K562 (cell line): ENCODE measurements around the gene MYRFL. TPM values are rescaled to one million over a fixed set of nuclear protein-coding genes. Genes with fewer than 3 reads are reported as not detected.

Source experiments
- ATAC-seq: fragments of 200-7000 bp; cut with Tn5 transposase; 3 replicates; pipeline ENCODE4 v1.9.1; 2020; ENCODE audit warnings: moderate library complexity
- BruUV-seq: library from RNA; stranded (reverse); fragments of 400-500 nt; replicated peaks from 2 replicates; lab custom pipeline; 2021; lab: Mats Ljungman, UMichigan
- CTCF ChIA-PET: fragments of 300-600 bp; formaldehyde crosslinking; extraction: SDS; loops from one replicate; lab custom pipeline; 2021; ENCODE audit warnings: low intra/inter-chr PET ratio; lab: Yijun Ruan, JAX
- POLR2A ChIA-PET: fragments of 300-600, 350-650 bp; sonication (Branson Sonifier 250); formaldehyde crosslinking; extraction: SDS; loops from one replicate; lab custom pipeline; 2021; ENCODE audit warnings: antibody characterized with exemption, inconsistent platforms; lab: Yijun Ruan, JAX
- DNase-seq, 4 experiments: peaks; one replicate each; pipeline versions ENCODE4 v3.0.0 to v3.0.0-alpha.2; 2011 to 2018; ENCODE audit warnings: low spot score in 3 of 4, mixed read lengths in 3 of 4; ENCODE audit errors: extremely low read depth in 1 of 4
- FAIRE-seq: peaks from 2 replicates; lab custom pipeline; 2011; peaks lifted over from hg19 to GRCh38; lab: Jason Lieb, UNC
- H2AFZ ChIP-seq: 2 replicates; pipeline ENCODE4 v1.6.0; 2011; ENCODE audit warnings: low read depth, low read length, control low read depth, inconsistent platforms
- H3K27ac ChIP-seq: fragments of 200-600 bp; 3 replicates; pipeline ENCODE4 v1.8.0; 2011; ENCODE audit warnings: low read depth, mild to moderate bottlenecking, control low read depth, inconsistent platforms, low read length, moderate library complexity, mixed read lengths; ENCODE audit errors: extremely low read depth
- H3K27me3 ChIP-seq, 2 experiments: fragments of 300-600 bp in 1 of 2; 2 replicates in 1 of 2; 3 replicates in 1 of 2; pipeline versions ENCODE4 v1.6.0 to v1.8.0; 2011; ENCODE audit warnings: inconsistent platforms in 2 of 2, low read length in 2 of 2, mild to moderate bottlenecking in 1 of 2, mixed read lengths in 1 of 2, moderate library complexity in 1 of 2; ENCODE audit not compliant: control insufficient read depth in 2 of 2, insufficient read depth in 2 of 2
- H3K36me3 ChIP-seq: fragments of 300-600 bp; 3 replicates; pipeline ENCODE4 v1.8.0; 2011; ENCODE audit warnings: mild to moderate bottlenecking, low read length, inconsistent platforms; ENCODE audit not compliant: control insufficient read depth, insufficient read depth
- H3K4me1 ChIP-seq, 2 experiments: fragments of 200-600 bp in 1 of 2; replicated peaks in 1 of 2; 2 replicates in 1 of 2; 3 replicates in 1 of 2; pipeline versions ENCODE4 v1.5.1 to v1.8.0; 2011; ENCODE audit warnings: inconsistent platforms in 2 of 2, low read length in 2 of 2, mild to moderate bottlenecking in 1 of 2, mixed read lengths in 1 of 2, moderate library complexity in 1 of 2; ENCODE audit not compliant: control insufficient read depth in 2 of 2, insufficient read depth in 2 of 2
- H3K4me2 ChIP-seq: 2 replicates; pipeline ENCODE4 v1.6.1; 2011; ENCODE audit warnings: low read length, control low read depth, inconsistent platforms, mixed read lengths; ENCODE audit not compliant: insufficient read depth
- H3K4me3 ChIP-seq: fragments of 200-600 bp; sonication (generic), shearing (Covaris generic); 2 replicates; pipeline ENCODE4 v1.5.1; 2016; ENCODE audit warnings: control low read depth, inconsistent platforms
- H3K79me2 ChIP-seq: fragments of 200-600 bp; 3 replicates; pipeline ENCODE4 v1.8.0; 2011; ENCODE audit warnings: low read length, inconsistent platforms; ENCODE audit not compliant: control insufficient read depth, insufficient read depth
- H3K9ac ChIP-seq, 2 experiments: 2 replicates each; pipeline versions ENCODE4 v1.6.0 to v1.6.1; 2011; ENCODE audit warnings: low read depth in 2 of 2, low read length in 2 of 2, control low read depth in 1 of 2, inconsistent platforms in 1 of 2, mild to moderate bottlenecking in 1 of 2, mixed read lengths in 1 of 2; ENCODE audit not compliant: insufficient read depth in 1 of 2
- H3K9me1 ChIP-seq: one replicate; pipeline ENCODE4 v1.6.0; 2011; ENCODE audit warnings: inconsistent platforms, mild to moderate bottlenecking, low read length, moderate library complexity; ENCODE audit not compliant: control insufficient read depth, insufficient read depth
- H3K9me3 ChIP-seq: replicated peaks from 2 replicates; pipeline ENCODE4 v1.5.1; 2011; ENCODE audit warnings: low read depth, low read length, inconsistent platforms; ENCODE audit not compliant: control insufficient read depth, insufficient read depth
- H4K20me1 ChIP-seq: replicated peaks from 2 replicates; pipeline ENCODE4 v1.6.1; 2011; ENCODE audit warnings: low read length, inconsistent platforms, mixed read lengths; ENCODE audit not compliant: control insufficient read depth, insufficient read depth
- ARID3A ChIP-seq: IDR thresholded peaks from 2 replicates; pipeline ENCODE4 v1.6.1; 2012; ENCODE audit warnings: low read depth, low read length, improper control_type of control experiment, borderline replicate concordance
- CC2D1A ChIP-seq: fragments of 450-650 bp; IDR thresholded peaks from 2 replicates; pipeline ENCODE4 v1.6.1; 2017; ENCODE audit warnings: mild to moderate bottlenecking
- CHD4 ChIP-seq: fragments of 200-600 bp; sonication (generic); IDR thresholded peaks from 3 replicates; pipeline ENCODE4 v1.6.1; 2012; ENCODE audit warnings: low read depth, mild to moderate bottlenecking, mixed read lengths, low read length, inconsistent platforms; ENCODE audit not compliant: insufficient read depth, insufficient replicate concordance, poor library complexity, severe bottlenecking
- FOXK2 ChIP-seq, 2 experiments: fragments of 450-650 bp; IDR thresholded peaks in 1 of 2; conservative IDR thresholded peaks in 1 of 2; 2 replicates each; pipeline ENCODE4 v1.6.1; 2016; ENCODE audit warnings: low read depth in 2 of 2, mild to moderate bottlenecking in 1 of 2
- KAT7 ChIP-seq: sonication (generic); formaldehyde crosslinking; IDR thresholded peaks from 2 replicates; pipeline ENCODE4 v1.8.0; 2022; ENCODE audit warnings: missing genetic modification reagents, mild to moderate bottlenecking, borderline replicate concordance
- MCM5 ChIP-seq: fragments of 450-650 bp; IDR thresholded peaks from 2 replicates; pipeline ENCODE4 v1.6.1; 2016; ENCODE audit warnings: low read depth
- OTX1 ChIP-seq: fragments of 450-650 bp; formaldehyde crosslinking; IDR thresholded peaks from 2 replicates; pipeline ENCODE4 v1.4.0; 2022; ENCODE audit warnings: mild to moderate bottlenecking
- SP1 ChIP-seq: sonication (generic); formaldehyde crosslinking; IDR thresholded peaks from 2 replicates; pipeline ENCODE4 v1.8.1; 2022; ENCODE audit warnings: mild to moderate bottlenecking, missing genetic modification reagents
- SREBF1 ChIP-seq: fragments of 150-350 bp; IDR thresholded peaks from 2 replicates; pipeline ENCODE4 v1.6.1; 2014; ENCODE audit warnings: antibody characterized with exemption, low read depth, low read length, borderline replicate concordance
- STAT5A ChIP-seq: IDR thresholded peaks from 2 replicates; pipeline ENCODE4 v1.6.1; 2012; ENCODE audit warnings: low read length, inconsistent platforms, borderline replicate concordance
- ZBTB1 ChIP-seq: sonication (generic); formaldehyde crosslinking; IDR thresholded peaks from 2 replicates; pipeline ENCODE4 v1.8.1; 2023; ENCODE audit warnings: missing genetic modification reagents, low read depth, mild to moderate bottlenecking, borderline replicate concordance
- ZNF184 ChIP-seq: sonication (generic); formaldehyde crosslinking; IDR thresholded peaks from 2 replicates; pipeline ENCODE4 v1.5.0; 2020; ENCODE audit warnings: missing genetic modification reagents
- ZNF384 ChIP-seq: IDR thresholded peaks from 2 replicates; pipeline ENCODE4 v1.6.1; 2012; ENCODE audit warnings: low read depth, low read length, improper control_type of control experiment
- ZNF586 ChIP-seq: fragments of 450-650 bp; formaldehyde crosslinking; conservative IDR thresholded peaks from 2 replicates; pipeline ENCODE4 v1.4.0; 2020; ENCODE audit warnings: mild to moderate bottlenecking, moderate library complexity
- WGBS: fragments of 100-300 bp; shearing (Covaris generic); methylation state at CpG from one replicate; pipeline ENCODE4 v1.1.6; 2016; ENCODE audit warnings: low coverage, mixed read lengths; ENCODE audit not compliant: insufficient coverage; ENCODE audit errors: missing lambda C conversion rate; 5-methylcytosine and 5-hydroxymethylcytosine counted together
- in situ Hi-C: fragments of 300-500 bp; cut with MboI; formaldehyde crosslinking; loops from 4 replicates; pipeline ENCODE4 v1.15.0; 2018; ENCODE audit warnings: inconsistent platforms, mixed read lengths
- intact Hi-C: fragments of 100-400 bp; cut with micrococcal nuclease; formaldehyde crosslinking; loops from 2 replicates; pipeline ENCODE4 v1.14.2; 2022
- polyA plus RNA-seq, 8 experiments: library from polyadenylated mRNA; depleted of rRNA in 4 of 8; stranded (reverse) in 5 of 8; unstranded in 3 of 8; fragments of >200 nt; fragmentation: Nextera tagmentation in 2 of 8; fragmentation: Illumina TruSeq in 1 of 8; extraction: Ambion mirVana in 2 of 8; extraction: Trizol in 1 of 8; gene quantifications; 2 replicates each; pipeline versions ENCODE4 v1.2.1 to v1.2.3, GENCODE V29; 2011 to 2014; ENCODE audit warnings: inconsistent platforms in 1 of 8, missing spikeins in 1 of 8
- total RNA-seq, 7 experiments: library from RNA; depleted of rRNA in 6 of 7; stranded (reverse); fragments of >200 nt in 6 of 7; fragmentation: Illumina TruSeq in 2 of 7; extraction: Trizol in 2 of 7; gene quantifications; 2 replicates each; pipeline versions ENCODE4 v1.2.1 to v1.2.3, GENCODE V29; 2011 to 2021; ENCODE audit warnings: low replicate concordance in 1 of 7

Gene MYRFL
- total and polyA plus RNA-seq, 9 of the 15 experiments (the other 6 are each of a cell fraction or from before 2014, with no cell fraction given): not detected

- no peaks in the 10 kb centered on the region for H4K20me1 ChIP-seq
- no peaks in the 10 kb centered on the region for H3K79me2 ChIP-seq
- H3K4me1 ChIP-seq: no peaks in the 10 kb centered on the region
- in situ Hi-C loops: no loop called here
- ATAC-seq: no peak
- no peak for DNase-seq
- POLR2A ChIA-PET: interaction anchor here (1.0 kb wide), 1 partner anchor 25 kb away, joined by 3 read pairs; no protein-coding TSS in a partner anchor
- CTCF ChIA-PET: no interaction called here
- H3K9ac ChIP-seq: no peak overlapping the region
- H3K4me2 ChIP-seq: no peak overlapping the region
- H3K36me3 ChIP-seq: no peaks in the 10 kb centered on the region
- no peak overlapping the region for H3K4me3 ChIP-seq
- BruUV-seq: no TSS peak
- 0% methylated on average over 4 of the region's 4 CpGs for WGBS
- H3K9me3 ChIP-seq: no peaks in the 10 kb centered on the region
- no peak overlapping the region for H2AFZ ChIP-seq
- intact Hi-C loops: no loop called here
- no peak overlapping the region for H3K27ac ChIP-seq
- no peak for FAIRE-seq
- TF ChIP-seq ZNF184 (CRISPR knock-in tag): no peak
- no peak for TF ChIP-seq OTX1 (CRISPR knock-in tag)
- TF ChIP-seq CC2D1A: no peak
- TF ChIP-seq ZNF586 (CRISPR knock-in tag): no peak
- no peak for TF ChIP-seq SREBF1
- TF ChIP-seq ZNF384: no peak
- no peak for TF ChIP-seq MCM5
- TF ChIP-seq ZBTB1 (CRISPR knock-in tag): no peak
- no peak for TF ChIP-seq ARID3A
- no peak for TF ChIP-seq STAT5A
- TF ChIP-seq KAT7: no peak
- TF ChIP-seq SP1 (CRISPR knock-in tag): no peak
- no peak for TF ChIP-seq FOXK2 (conservative IDR thresholded peaks at IDR 0.05 in 1 of 2, IDR thresholded peaks at IDR 0.05 in 1 of 2; ENCODE audit: low read depth in 2 of 2)
- TF ChIP-seq CHD4: no peak
- TF ChIP-seq, all 486 proteins: peak for 0
- H3K27me3 ChIP-seq: no peaks in the 10 kb centered on the region; a peak in 1 of 5 replicates
- H3K9me1 ChIP-seq: no peaks in the 10 kb centered on the region
These were observed 19.8 kb downstream of the MYRFL start for GRCh38 chr12:69844836-69845235.
